GM21423 (cell line): ENCODE results near the gene TIGAR.

Experiments used
- ATAC-seq: cut with Tn5 transposase; IDR thresholded peaks from one replicate; pipeline ENCODE4 v1.9.1; 2021; ENCODE audit warnings: mild to moderate bottlenecking, moderate library complexity; ENCODE audit not compliant: unreplicated experiment

TIGAR gene

DNA sequence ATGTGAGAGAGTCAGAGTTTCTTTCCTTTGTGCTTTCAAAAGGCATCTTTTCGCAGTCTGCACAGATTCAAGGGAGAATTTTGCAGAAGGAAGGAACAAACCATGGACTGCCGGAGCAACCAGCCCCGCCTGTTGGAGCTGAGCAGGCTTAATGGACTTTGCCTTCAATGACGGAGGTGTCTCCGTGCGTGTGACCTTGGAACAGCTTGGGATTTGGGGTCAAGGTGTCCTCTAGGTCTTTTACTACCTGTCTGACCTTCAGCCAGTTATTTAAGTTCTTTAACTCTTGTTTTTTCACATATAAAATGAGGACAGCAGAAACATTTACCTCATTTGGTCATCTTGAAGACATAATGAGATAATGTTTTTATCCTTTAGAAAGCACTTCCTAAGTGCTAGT, 54.4 kb downstream of the TIGAR start:
- ATAC-seq, result no peak

DNA sequence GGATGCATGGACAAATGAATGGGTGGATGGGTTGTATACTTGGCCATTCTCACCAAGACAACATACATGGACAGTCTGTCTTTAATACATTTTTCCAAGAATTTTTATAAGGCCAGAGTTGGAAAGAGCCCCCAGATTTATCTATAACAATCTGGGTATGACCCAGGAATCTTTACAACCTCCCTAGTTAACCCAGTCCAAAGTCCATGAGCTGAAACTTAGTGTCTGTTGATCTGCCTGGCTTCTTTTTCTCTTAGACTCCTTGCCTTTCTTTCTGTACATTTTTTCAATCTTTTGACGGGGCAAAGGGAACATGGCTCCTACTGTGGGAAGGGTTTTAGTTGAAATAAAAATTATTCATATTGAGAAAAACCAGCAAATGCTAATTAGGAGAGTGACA, 57.8 kb downstream of the TIGAR start:
- no peak for ATAC-seq

DNA sequence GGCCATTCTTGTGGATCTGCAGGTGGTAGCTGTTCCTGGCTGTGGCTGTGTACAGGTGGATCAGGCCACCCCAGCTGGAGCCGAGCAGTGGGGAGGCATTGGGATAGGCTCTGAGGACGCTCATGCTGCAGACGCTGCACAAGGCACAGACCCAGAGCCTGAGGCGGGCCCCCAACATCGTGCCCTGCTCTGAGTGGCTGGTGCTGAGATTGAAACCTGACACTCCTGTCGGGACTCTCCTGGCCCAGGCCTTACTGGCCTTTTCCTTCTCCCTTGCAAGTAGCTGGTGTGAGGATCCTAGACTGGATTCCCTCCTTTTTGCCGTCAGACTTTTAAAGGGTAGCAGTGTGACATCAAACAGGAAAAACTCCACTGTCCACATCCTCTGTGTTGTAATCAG, 58.4 kb downstream of the TIGAR start, which contains the start of gene FGF23:
Gene FGF23 (minus strand): TSS at position 308 of the 400 bp plus-strand sequence. CDS start 130 bp downstream, at position 178.
- no peak for ATAC-seq

DNA sequence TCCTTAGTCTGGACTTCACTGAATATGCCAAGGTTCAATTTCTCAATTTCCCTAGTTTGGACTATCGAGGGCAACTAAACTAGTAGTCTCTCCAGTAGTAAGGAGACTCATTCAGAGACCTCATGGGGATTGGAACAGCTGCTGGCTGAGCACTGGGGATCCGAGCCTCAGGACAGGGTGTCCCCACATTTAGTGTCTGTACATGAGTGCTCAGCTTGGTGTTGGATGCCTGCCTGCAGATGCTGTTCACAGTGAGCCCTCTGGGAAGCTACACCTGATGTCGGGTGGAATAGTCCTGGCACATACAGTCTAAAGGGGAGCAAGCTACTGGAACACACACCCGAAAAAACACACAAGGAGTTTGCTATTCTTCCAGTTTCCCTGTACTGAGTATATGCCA, 59.3 kb downstream of the TIGAR start:
- no peak for ATAC-seq

DNA sequence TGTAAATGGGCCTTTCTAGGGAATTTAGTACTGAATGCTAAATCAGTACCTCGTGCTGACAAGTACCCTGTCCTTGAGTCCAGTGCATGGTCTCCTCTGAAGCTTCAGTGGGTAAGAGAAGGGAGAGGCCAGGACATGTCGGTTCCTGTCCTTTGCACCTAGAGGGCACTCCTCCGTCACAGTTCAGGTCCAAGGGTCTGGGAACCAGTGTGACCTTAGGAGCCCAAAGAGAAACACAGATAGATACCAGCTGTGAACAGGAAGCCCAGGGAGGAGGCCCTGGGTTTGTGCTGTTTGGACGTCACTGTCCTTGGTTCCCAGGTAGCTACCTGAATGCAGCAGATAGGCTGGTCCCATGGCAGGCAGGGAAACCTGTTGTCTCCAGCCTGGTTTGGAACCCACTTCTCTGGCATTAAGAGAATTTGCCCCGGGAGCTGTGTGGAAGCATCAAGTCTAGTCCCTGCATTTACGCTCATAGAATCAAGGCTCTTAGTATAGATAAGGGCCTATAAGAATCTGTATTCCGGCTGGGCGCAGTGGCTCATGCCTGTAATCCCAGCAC, 62.4 kb downstream of the TIGAR start:
- ATAC-seq, result no peak

DNA sequence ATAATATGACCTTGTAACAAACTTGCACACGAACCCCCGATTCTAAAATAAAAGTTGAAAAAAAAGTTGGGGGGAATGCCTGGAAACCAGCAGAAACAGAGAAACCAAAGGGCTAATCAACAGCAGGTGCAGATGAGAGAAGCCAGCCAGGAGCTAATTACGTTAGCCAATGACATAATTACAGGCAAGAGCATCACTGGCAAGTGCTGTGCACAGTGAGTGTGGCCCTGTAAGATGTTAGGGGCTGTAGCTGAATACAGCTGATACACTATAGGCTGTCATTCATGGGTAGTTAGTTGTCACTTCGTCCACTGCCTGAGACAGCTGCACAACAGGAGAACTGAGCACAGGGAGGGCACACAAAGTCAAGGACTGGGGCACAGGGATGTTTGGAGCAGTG, 65.8 kb downstream of the TIGAR start:
- no peak for ATAC-seq

- no peak for ATAC-seq
Observed at GRCh38 chr12:4387607-4388006, 66.6 kb downstream of the TIGAR start.

DNA sequence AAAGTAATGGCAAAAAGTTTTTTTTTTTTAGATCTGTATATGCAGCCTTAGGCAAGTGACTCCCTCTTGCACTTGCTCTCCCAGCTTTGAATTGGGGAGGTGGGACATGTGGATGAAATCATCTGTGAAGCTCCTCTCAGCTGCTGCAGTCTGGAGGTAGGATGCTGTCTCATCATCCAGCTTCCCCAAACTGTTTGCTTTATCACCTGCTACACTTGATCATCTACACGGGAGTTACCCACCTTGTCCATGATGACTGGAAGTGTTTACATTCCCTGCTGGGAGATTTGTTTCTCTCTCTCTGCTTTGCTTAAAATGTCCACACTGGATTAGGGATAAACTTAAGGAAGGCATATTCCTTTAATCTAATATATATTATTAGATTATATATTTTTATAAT, 67.0 kb downstream of the TIGAR start:
- no peak for ATAC-seq

GRCh38 chr12:4388662-4389061, 67.6 kb downstream of the TIGAR start:
- no peak for ATAC-seq

GRCh38 chr12:4392223-4392742, 71.3 kb downstream of the TIGAR start:
- no peak for ATAC-seq

DNA sequence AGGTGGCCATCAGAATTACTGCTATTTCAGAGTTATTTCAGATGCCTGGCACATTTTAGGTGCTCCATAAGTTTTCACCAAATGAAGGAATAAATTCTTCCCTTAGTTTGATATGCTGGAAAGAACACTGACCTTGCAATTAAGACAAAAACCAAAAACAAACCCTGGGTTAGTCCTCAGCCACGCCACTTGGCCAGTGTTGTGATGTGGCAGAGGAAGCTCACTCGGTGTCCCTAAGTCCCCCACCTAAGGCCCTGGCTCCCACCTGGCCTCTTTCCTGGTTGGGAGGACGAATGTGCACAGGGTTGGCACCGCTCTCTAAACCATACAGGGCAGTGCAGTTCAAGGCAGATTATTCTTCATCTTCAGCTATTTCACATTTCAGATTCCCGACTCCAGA, 72.2 kb downstream of the TIGAR start:
- no peak for ATAC-seq

DNA sequence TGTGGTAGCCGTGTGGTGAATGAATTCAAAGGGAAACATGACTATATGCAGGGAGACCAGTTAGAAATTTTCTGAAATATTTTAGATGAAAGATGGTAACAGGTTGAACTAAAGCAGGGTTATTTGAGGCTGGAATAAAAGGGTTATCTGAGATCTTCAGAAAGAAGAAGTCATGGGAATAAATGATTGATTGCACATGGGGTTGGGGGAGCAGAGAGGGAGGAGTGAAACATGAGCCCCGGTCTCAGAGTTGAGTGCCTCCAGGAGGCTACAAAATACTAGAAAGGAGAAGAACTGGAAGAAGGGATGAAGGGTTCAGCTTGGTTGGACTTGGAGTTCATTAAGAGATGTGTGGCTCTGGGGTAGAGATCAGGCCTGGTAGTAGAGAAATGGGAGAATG, 74.8 kb downstream of the TIGAR start:
- ATAC-seq, result no peak

DNA sequence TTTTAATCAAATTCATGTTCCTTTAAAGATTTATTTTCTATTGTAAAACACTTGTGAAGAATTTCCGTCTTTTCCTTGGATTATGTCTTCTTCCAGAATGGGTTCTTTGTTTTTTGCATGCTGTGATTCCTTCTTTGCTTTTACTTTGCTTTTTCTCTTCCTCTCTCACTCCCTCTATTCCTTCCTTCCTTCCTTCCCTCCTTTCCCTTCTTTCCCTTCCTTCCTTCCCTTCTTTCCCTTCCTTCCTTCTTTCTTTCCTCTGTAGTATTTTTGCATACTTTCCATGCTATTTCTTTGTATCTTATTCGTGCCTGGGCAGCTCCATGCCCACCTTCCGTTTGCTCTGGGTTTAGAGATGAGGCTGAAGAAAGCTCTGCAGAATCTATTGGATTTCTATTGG, 80.1 kb downstream of the TIGAR start:
- no peak for ATAC-seq

- no peak for ATAC-seq
Observed at GRCh38 chr12:4402996-4403395, 82.0 kb downstream of the TIGAR start.
